ENCODE results near the gene NWD2.

The NWD2 gene

DNA sequence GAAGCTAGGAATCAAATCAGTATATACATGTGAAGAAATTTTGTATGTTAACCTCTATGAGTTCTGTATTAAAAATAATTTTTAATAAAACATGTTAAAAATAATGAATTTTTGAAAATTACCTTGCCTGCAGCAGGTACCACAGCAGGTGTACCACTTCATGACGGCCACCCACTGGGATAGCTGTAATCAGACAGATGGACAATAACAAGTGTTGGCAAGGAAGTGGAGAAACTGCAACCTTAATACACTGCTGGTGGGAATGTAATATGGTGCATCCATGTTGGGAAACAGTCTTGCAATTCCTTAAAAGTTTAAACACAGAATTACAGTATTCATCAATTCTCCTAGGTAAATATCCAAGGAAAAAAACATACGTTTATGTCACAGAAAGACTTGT is 232.1 kb downstream of the NWD2 start:
- POLR2A ChIA-PET (ENCODE audit: low non-redundant PET), result no interaction called here

DNA sequence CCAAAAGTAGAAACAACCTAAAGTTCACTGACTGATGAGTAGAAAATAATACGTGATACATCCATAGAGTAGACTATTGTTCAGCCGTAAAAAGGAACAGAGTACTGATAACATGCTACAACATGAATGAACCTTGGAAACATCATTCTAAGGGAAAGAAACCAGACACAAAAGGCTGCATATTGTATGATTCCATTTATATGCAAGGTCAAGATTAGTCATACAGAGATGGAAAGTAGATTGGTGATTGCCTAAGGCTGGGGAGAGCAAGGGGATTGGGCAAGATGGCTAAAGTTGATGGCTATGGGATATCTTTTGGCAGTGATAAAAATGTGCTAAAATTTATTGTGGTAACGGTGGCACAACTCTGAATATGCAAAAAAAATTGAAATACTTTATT is 232.6 kb downstream of the NWD2 start:
- ChIA-PET POLR2A (ENCODE audit: low non-redundant PET) (no interaction called here), CTCF (no interaction called here)
- DNase-seq (ENCODE audit: low spot score), result no peak
- no peak overlapping the region for H3K27ac ChIP-seq
- TF ChIP-seq, protein P1, sequence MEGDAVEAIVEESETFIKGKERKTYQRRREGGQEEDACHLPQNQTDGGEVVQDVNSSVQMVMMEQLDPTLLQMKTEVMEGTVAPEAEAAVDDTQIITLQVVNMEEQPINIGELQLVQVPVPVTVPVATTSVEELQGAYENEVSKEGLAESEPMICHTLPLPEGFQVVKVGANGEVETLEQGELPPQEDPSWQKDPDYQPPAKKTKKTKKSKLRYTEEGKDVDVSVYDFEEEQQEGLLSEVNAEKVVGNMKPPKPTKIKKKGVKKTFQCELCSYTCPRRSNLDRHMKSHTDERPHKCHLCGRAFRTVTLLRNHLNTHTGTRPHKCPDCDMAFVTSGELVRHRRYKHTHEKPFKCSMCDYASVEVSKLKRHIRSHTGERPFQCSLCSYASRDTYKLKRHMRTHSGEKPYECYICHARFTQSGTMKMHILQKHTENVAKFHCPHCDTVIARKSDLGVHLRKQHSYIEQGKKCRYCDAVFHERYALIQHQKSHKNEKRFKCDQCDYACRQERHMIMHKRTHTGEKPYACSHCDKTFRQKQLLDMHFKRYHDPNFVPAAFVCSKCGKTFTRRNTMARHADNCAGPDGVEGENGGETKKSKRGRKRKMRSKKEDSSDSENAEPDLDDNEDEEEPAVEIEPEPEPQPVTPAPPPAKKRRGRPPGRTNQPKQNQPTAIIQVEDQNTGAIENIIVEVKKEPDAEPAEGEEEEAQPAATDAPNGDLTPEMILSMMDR (conservative IDR thresholded peaks at IDR 0.05; ENCODE audit: low read depth), result no peak

More for the DNA sequence above, 232.1 kb downstream of the NWD2 start:
- DNase-seq (ENCODE audit: low spot score), result no peak
- CTCF ChIA-PET, result no interaction called here
- H3K27ac ChIP-seq, result no peak overlapping the region
- TF ChIP-seq, protein P1 (conservative IDR thresholded peaks at IDR 0.05; ENCODE audit: low read depth), result no peak

DNA sequence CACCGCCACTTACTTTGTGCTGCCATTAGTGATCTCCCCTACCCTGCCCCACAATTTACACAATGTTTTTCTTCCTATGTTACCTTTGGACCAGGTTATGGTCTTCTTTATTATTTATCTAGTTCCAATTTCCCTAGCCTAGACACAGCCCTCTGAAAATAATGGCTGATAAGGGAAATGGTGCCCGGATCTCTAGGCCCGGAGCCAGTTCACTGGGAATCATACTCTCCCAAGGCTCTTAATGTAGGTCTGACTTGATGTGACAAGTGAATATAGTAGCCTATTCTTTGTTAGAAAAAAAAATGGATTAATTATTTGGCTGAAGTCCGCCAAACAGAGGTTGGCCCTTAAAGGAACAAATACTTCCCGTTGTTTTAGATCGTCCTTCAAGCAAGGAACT is 233.6 kb downstream of the NWD2 start:
- POLR2A ChIA-PET (ENCODE audit: low non-redundant PET), result interaction anchor here (0.7 kb wide), 1 partner anchor 55 kb away, joined by 8 read pairs; no protein-coding TSS in a partner anchor
- CTCF ChIA-PET, result no interaction called here
- TF ChIP-seq, protein P1 (conservative IDR thresholded peaks at IDR 0.05; ENCODE audit: low read depth), result no peak
- no peak overlapping the region for H3K27ac ChIP-seq
- DNase-seq (ENCODE audit: low spot score), result no peak

DNA sequence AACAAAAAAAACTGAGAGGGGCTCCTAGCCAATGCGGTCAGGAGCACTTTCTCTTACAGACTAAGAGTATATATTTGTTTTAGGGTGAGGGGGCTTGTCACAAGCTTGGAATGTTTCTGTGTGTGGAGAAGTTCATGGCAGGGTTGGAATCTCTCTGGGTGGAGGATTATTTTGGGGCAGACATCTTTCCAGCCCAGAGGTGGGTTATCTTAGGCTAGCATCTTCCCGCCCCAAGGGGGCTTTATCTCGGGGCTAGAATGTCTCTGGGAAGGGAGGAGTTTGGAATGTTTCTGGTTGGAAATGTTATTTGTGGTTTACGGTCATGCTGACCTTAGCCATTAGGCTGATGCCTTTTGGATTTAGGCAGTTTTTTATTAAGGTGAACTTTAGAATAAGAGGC is 236.0 kb downstream of the NWD2 start:
- TF ChIP-seq, protein P1 (conservative IDR thresholded peaks at IDR 0.05; ENCODE audit: low read depth), result no peak
- H3K27ac ChIP-seq, result no peak overlapping the region
- DNase-seq (ENCODE audit: low spot score), result no peak
- CTCF ChIA-PET, result interaction anchor here (0.7 kb wide), 1 partner anchor 91 kb away, joined by 3 read pairs; no protein-coding TSS in a partner anchor
- POLR2A ChIA-PET (ENCODE audit: low non-redundant PET), result no interaction called here

DNA sequence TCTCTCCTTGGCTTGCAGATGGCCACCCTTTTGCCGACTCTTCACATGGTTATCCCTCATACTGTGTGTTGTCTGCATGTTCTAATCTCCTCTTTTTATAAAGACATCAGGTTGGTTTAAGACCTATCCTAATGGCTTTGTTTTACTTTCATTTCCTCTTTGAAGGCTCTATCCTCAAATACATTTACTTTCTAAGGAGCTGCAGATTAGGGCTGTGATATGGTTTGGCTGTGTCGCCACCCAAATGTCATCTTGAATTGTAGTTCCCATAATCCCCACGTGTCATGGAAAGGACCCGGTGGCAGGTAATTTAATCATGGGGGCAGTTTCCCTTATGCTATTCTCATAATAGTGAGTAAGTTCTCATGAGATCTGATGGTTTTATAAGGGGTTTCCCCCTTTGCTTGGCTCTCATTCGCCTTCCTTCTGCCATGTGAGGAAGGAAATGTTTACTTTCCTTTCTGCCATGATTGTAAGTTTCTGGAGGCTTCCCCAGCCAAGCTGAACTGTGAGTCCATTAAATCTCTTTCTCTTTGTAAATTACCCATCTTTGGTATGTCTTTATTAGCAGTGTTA is 237.1 kb downstream of the NWD2 start:
- CTCF ChIA-PET, result no interaction called here
- POLR2A ChIA-PET (ENCODE audit: low non-redundant PET), result no interaction called here
- TF ChIP-seq, protein P1 (conservative IDR thresholded peaks at IDR 0.05; ENCODE audit: low read depth), result no peak

DNA sequence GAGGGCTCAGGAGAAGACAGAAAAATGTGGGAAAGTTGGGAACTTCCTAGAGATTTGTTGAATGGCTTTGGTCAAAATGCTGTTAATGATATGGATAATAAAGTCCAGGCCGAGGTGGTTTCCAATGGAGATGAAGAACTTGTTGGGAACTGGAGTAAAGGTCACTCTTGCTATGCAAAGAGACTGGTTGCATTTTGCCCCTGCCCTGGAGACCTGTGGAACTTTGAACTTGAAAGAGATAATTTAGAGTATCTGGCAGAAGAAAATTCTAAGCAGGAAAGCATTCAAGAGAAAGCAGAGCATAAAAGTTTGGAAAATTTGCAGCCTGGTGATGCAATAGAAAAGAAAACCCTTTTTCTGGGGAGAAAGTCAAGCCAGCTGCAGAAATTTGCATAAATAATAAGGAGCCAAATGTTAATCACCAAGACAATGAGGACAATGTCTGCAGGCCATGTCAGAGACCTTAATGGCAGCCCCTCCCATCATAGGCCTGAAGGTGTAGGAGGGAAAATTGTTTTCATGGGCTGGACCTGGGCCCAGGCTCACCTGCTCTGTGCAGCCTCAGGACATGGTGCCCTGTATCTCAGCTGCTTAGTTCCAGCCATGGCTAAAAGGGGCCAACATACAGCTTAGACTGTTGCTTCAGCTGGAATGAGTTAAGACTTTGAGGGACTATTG is 237.8 kb downstream of the NWD2 start:
- TF ChIP-seq, protein P1 (conservative IDR thresholded peaks at IDR 0.05; ENCODE audit: low read depth), result no peak
- ChIA-PET POLR2A (ENCODE audit: low non-redundant PET) (no interaction called here), CTCF (no interaction called here)
- H3K27ac ChIP-seq, result no peak overlapping the region
- no peak for DNase-seq (ENCODE audit: low spot score)

More for the DNA sequence above, 237.1 kb downstream of the NWD2 start:
- H3K27ac ChIP-seq, result no peak overlapping the region
- no peak for DNase-seq (ENCODE audit: low spot score)
